Bronchial smooth muscle cell (primary cell): ENCODE results near the gene MAP3K3. TPM values are rescaled to one million over a fixed set of nuclear protein-coding genes. Genes with fewer than 3 reads are reported as not detected.

Source experiments
- total RNA-seq: library from RNA; depleted of rRNA; stranded (reverse); fragments of >200 nt; gene quantifications from 2 replicates; pipeline ENCODE4 v1.2.1, GENCODE V29; 2014

Gene MAP3K3
- 18.3 and 38.5 TPM in 2 replicates for total RNA-seq

GRCh38 chr17:63621684-63622573, at the start of gene MAP3K3:
MAP3K3 (plus strand) TSS chr17:63622417; CDS start chr17:63622760, 343 bp downstream.

GRCh38 chr17:63600569-63601438, 21.4 kb upstream of the MAP3K3 start, which contains the start of gene TACO1:
TACO1 (plus strand) TSS chr17:63600895; CDS start chr17:63601084, 189 bp downstream.

GRCh38 chr17:63699638-63700527, 77.7 kb downstream of the MAP3K3 start, which contains the start of gene LIMD2:
LIMD2 (minus strand) TSS chr17:63700125; CDS start chr17:63699298, 827 bp downstream.

GRCh38 chr17:63741408-63742173, 119.4 kb downstream of the MAP3K3 start, which contains the start of gene STRADA:
STRADA (minus strand) TSS chr17:63741799; CDS start chr17:63728369, 13,430 bp downstream.

Other genes starting within 250 kb of the MAP3K3 start
- gene CYB561, start 176.1 kb upstream of the MAP3K3 start, total RNA-seq = 14.3 and 24.1 TPM in 2 replicates
- gene ACE, start 145.4 kb upstream of the MAP3K3 start, total RNA-seq = 12.6 and 18.0 TPM in 2 replicates
- gene KCNH6, start 99.1 kb upstream of the MAP3K3 start, total RNA-seq = not detected in 2 replicates
- gene DCAF7, start 71.9 kb upstream of the MAP3K3 start, total RNA-seq = 8.2 and 8.8 TPM in 2 replicates
- 12.6 and 14.1 TPM in 2 replicates for gene TACO1, start 21.5 kb upstream of the MAP3K3 start, total RNA-seq
- 2.0 and 3.3 TPM in 2 replicates for gene LIMD2, start 77.7 kb downstream of the MAP3K3 start, total RNA-seq
- gene STRADA, start 119.4 kb downstream of the MAP3K3 start, total RNA-seq = 17.3 and 19.7 TPM in 2 replicates
- gene CCDC47, start 151.2 kb downstream of the MAP3K3 start, total RNA-seq = 52.5 and 59.6 TPM in 2 replicates
- 58.6 and 60.1 TPM in 2 replicates for gene DDX42, start 151.8 kb downstream of the MAP3K3 start, total RNA-seq
- gene PSMC5, start 205.0 kb downstream of the MAP3K3 start, total RNA-seq = 84.7 and 92.4 TPM in 2 replicates
- 61.0 and 66.5 TPM in 2 replicates for gene FTSJ3, start 205.2 kb downstream of the MAP3K3 start, total RNA-seq
- gene SMARCD2, start 220.3 kb downstream of the MAP3K3 start, total RNA-seq = 73.2 and 101 TPM in 2 replicates